Measurements from ENCODE around the gene CARD9.
"Not testable (repeated sequence)": the region's sequence is repeated elsewhere in the genome, so short reads cannot be mapped to it uniquely, and the experiment has no call there.

The CARD9 gene

DNA sequence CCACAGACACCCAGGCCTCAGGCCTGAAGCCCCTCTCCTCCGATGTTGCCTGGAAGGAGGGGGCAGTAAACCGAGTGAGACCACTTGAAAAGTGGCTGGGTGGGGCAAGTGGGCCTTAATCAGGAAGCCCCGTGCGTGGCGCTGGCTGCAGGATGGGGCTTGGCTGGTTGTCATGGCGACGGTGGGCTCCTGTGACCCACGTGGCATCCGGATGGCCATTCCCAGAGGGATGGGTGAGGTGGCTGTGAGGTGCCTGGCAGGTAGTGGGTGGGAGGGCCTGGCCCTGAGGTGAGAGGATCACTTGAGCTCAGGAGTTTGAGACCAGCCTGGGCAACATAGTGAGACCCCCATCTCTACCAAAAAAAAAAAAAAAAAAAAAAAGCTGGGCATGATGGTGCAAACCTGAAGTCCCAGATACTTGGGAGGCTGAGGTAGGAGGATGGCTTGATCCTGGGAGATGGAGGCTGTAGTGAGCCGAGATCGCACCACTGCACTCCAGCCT is 40.9 kb downstream of the CARD9 start:
- no peak for DNase-seq

DNA sequence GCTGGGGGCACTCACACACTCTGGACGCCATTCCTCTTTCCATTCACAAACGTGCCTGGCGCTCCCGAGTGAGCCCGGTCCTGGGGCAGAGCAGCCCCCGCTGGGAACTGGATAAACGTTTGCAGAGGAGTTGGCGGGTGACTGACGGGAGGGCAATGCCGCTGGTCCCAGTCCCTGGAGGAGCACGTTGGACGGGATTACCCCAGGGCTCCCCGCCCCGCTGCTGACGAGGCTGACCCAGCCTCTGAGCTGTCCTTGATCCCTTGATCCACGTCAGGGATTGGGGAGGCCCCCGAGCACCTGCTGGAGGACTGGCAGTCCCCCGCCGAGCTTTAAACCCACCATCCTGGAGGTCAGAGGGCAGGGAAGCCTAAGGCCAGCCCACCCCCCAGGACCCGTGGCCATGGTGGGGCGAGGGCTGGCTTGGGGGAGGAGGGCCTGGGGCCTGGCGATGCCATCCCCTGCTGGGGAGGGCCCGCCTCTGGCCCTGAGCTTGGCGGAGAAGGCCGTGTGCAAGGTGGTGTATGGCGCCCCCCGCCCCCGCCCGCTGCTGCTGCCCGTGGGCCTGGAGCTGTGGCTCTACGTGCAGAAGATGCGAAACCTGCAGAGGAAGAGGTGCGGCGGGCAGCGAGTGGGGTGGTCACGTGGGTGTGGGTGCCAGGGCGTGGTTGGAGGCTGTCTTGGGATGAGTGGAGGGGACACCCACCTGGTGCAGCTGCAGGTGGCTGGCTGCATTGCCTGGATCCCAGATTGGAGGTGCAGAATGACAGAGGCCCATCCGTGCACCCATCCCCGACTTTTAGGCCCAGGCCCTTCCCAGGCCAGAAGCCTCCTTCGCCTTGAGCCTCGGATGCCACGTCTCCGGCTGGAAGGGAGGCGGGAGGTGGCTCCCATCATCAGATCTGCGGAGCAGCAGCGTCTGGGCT is 41.6 kb downstream of the CARD9 start:
- DNase-seq, result no peak

- no peak for DNase-seq
Measured at GRCh38 chr9:136331030-136331429, 42.4 kb downstream of the CARD9 start.

DNA sequence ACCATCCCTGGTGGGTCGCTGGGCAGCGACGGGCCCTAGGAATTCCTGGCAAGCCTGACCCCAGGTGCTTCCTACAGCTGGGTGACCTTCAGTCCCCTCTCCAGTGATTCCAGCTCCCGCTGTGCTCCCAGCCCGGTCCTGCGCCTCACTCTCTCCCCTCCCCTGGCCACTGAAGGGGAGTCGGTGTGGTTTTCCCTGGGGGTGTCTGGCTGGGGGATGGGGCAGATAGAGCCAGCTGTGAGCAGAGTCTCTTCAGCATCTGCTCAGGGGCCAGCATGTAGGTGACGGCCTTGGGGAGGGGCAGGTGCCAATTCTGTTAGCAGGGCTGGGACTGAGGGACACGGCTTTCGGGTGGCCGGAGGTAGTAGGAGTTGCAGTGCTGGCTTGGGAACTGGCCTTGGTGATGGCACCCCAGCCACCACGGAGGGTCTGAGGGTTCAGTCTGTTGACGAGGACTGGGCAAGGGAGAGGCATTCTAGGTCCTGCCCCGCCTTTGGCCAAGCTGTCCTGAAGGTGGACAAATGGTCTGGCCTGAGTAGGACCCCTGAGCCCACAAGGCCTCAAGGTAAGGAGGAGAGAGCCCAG is 43.0 kb downstream of the CARD9 start:
- no peak for DNase-seq

GRCh38 chr9:136329636-136330405 is 43.6 kb downstream of the CARD9 start:
- DNase-seq, result no peak

- no peak for DNase-seq
Measured at GRCh38 chr9:136329211-136329627, 44.2 kb downstream of the CARD9 start.

- no peak for DNase-seq
Measured at GRCh38 chr9:136328622-136329041, 44.8 kb downstream of the CARD9 start.

- DNase-seq, result no peak
Measured at GRCh38 chr9:136328011-136328621, 45.4 kb downstream of the CARD9 start.

- no peak for DNase-seq
Measured at GRCh38 chr9:136327304-136327974, 46.0 kb downstream of the CARD9 start, which contains the start of gene GPSM1. TSS of gene GPSM1 (plus strand) at chr9:136327539. CDS start at chr9:136327696, 157 bp downstream.

DNA sequence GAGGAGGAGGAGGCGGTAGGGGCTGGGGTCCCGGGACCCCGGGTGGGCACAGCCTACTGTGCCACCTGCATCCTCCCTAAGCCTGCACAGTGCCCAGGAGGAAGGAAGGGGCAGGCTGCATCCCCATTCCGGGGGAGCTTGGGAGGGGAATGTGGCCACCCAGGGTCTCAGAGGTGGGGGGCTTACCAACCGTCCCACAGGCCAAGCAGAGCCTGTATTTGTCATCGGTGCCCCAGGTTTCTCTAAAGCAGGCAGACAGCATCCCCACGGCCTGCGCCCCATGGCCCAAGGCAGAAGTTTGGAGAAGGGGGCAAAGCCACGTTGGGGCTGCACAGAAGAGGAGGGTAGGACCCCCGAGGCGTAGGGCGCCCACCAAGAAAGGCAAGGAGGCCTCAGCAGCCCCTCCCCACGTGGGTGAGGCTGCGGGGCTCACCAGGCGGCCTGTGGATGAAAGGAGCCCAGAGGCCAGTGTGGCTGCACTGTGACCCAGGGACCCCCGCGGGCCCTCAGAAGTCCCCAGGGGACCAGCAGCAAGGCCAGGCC is 46.6 kb downstream of the CARD9 start:
- no peak for DNase-seq

GRCh38 chr9:136326061-136326760 is 47.3 kb downstream of the CARD9 start:
- no peak for DNase-seq

DNA sequence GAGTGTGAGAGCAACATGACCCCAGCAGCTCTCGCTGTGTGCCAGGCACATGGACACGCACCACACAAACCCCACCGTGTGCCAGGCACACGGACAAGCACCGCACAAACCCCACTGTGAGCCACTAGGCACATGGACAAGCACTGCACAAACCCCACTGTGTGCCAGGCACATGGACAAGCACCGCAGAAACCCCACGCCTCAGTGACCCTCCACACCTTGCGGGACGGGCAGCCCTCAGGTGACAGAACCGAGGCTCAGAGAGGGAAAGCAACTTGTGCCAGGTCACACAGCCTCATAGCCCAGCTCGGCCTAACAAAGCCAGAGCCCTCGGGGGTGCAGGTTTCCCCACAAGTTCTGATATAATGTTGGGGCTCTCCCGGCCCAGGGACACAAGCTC is 48.1 kb downstream of the CARD9 start:
- no peak for DNase-seq

GRCh38 chr9:136324501-136325300 is 48.8 kb downstream of the CARD9 start:
- no peak for DNase-seq

DNA sequence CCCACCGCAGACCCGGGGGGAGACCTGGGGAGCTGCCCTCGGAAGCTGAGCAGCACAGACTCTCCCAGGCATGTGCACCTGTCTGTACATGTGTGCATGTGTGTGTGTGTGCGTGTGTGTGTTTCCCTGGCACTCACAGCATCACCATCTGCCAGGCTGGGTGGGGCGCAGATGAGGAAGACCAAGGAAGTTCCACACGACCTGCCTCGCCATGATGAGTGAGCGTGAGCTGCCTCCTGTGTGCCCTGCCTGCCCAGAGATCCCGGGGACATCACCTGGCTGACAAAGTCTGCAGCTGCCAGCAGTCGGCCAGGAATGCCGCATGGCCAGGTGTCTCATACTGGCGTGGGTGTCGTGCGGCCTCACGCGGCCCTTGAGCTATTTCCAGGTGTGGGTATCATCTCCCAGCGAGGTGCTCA is 50.1 kb downstream of the CARD9 start:
- DNase-seq, result no peak

- no peak for DNase-seq
Measured at GRCh38 chr9:136322756-136323330, 50.6 kb downstream of the CARD9 start.

GRCh38 chr9:136321561-136321960 is 51.9 kb downstream of the CARD9 start:
- no peak for DNase-seq

DNA sequence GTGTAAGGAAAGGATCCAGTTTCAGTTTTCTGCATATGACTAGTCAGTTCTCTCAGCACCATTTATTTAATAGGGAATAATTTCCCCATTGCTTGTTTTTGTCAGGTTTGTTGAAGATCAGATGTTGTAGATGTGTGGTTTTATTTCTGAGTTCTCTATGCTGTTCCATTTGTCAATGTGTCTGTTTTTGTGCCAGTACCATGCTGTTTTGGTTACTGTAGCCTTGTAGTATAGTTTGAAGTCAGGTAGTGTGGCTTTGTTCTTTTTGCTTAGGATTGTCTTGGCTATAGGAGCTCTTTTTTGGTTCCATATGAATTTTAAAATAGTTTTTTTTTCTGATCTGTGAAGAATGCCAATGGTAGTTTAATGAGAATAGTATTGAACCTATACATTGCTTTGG is 52.5 kb downstream of the CARD9 start:
- not testable (repeated sequence) for DNase-seq

DNA sequence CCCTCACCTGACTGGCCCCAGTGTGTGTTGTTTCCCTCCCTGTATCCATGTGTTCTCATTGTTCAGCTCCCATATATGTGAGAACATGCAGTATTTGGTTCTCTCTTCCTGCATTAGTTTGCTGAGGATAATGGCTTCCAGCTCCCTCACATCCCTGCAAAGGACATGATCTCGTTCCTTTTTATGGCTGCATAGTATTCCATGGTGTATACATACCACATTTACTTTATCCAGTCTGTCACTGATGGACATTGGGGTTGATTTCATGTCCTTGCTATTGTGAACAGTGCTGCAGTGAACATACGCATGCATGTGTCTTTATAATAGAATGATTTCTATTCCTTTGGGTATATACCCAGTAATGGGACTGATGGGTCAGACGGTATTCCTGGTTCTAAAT is 53.5 kb downstream of the CARD9 start:
- not testable (repeated sequence) for DNase-seq

DNA sequence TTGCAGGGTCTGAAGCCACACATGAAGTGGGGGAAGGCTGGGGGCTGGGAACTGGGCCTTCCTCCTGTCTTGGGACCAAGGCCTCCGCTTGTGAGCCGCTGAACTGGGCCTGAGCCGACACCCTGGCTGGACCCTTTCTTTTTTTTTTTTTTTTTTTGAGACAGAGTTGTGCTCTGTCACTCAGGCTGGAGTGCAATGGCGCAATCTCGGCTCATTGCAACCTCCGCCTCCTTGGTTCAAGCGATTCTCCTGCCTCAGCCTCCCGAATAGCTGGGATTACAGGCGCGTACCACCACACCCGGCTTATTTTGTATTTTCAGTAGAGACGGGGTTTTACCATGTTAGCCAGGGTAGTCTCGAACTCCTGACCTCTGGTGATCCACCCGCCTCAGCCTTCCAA is 54.2 kb downstream of the CARD9 start:
- DNase-seq, result not testable (repeated sequence)

DNA sequence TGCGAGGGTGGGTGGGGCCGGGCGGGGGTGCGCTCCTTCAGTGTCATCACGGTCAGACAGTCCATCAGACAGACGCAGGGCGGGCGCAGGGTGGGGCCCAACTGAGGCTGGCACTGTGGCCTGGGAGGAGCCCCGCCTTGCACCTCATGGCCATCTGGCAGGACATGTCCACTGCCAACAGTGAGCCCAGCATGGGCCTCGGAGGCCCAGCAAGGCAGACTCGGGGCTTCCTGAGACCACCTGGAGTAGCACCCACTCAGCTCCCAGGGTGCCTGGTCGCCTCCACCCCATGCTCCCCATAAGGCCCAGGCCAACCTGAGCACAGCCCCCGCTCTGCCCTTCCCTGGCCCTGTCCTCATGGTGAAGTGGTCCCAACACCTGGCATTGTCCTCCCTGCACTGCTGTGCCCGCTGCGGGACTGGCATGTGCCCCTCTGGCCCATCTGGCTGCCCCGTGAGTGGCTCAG is 54.7 kb downstream of the CARD9 start:
- DNase-seq, result no peak
